Gastroesophageal sphincter (tissue), 3 donors: Measurements from ENCODE around the gene MED26.

ENCODE experiments used
- EP300 ChIP-seq: sonication (generic); formaldehyde crosslinking; IDR thresholded peaks from one replicate; pipeline ENCODE4 v1.6.1; 2017; ENCODE audit warnings: antibody characterized with exemption, mild to moderate bottlenecking
- POLR2A ChIP-seq, 2 donors: fragments of 450-650 bp; IDR thresholded peaks; one replicate each; pipeline ENCODE4 v1.6.1; 2017; ENCODE audit warnings: antibody characterized with exemption in 2 of 2, mild to moderate bottlenecking in 2 of 2, moderate library complexity in 1 of 2
- POLR2AphosphoS5 ChIP-seq: sonication (generic); formaldehyde crosslinking; IDR thresholded peaks from one replicate; pipeline ENCODE4 v1.6.1; 2017; ENCODE audit warnings: antibody characterized with exemption
- TF ChIP-seq, protein P1 (sequence below), 4 experiments: fragments of 200-600 bp in 2 of 4; fragments of 450-650 bp in 2 of 4; sonication (generic) in 1 of 4; IDR thresholded peaks; one replicate each; pipeline ENCODE4 v1.5.1; 2017 to 2019; ENCODE audit warnings: antibody characterized with exemption in 4 of 4, mild to moderate bottlenecking in 2 of 4, moderate library complexity in 2 of 4

DNA sequence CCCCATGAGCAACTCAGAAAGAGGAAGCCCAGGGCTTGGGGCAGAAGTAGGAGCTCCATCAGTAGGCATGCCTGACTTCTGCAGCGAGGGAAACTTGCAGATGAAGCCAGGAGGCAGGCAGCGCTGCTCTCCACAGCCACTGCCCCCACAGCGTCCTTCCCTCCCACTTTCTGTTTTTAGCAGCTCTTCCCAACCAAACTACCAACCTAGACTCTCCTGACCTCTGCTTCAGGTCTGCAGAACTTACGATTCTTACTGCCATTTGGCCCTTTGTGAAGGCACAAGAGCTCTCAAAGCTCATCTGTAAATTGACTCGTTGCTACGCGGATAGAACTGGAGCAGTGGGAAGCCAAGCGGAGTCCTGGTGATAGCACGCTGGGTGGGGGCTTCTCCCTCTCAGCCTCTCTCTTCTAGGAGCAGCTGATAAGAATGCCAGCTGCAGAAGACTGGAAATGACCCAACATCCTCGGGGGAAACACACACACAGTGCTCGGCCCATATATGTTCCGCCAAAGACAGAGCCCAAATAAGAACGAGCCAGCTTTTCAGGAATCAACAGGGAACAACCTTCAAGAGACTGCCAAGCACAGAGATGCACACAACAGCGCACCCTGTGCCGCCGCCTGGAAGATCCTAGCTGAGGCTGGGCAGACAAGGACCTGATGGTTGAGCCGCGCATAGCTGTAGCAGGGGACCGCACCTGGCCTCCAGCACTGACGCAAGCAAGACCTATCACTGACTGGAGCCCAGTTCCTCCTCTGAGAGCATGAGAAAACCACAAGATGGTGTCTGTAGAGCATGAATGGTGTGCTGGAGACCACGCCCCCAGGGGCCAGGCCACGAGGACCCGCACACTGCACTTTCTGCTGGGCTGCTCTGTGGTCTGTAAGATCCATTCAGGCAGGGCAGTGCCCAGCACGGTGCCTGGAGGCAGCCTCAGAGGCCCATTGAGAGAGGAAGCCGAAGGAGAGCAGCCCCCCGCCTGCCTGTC, 39.9 kb downstream of the MED26 start:
- TF ChIP-seq, protein P1, sequence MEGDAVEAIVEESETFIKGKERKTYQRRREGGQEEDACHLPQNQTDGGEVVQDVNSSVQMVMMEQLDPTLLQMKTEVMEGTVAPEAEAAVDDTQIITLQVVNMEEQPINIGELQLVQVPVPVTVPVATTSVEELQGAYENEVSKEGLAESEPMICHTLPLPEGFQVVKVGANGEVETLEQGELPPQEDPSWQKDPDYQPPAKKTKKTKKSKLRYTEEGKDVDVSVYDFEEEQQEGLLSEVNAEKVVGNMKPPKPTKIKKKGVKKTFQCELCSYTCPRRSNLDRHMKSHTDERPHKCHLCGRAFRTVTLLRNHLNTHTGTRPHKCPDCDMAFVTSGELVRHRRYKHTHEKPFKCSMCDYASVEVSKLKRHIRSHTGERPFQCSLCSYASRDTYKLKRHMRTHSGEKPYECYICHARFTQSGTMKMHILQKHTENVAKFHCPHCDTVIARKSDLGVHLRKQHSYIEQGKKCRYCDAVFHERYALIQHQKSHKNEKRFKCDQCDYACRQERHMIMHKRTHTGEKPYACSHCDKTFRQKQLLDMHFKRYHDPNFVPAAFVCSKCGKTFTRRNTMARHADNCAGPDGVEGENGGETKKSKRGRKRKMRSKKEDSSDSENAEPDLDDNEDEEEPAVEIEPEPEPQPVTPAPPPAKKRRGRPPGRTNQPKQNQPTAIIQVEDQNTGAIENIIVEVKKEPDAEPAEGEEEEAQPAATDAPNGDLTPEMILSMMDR (IDR thresholded peaks at IDR 0.05) = no peak
- TF ChIP-seq POLR2A (IDR thresholded peaks at IDR 0.05) (no peak), EP300 (no peak), POLR2AphosphoS5 (no peak)
